Endothelial cell of coronary artery (primary cell): ENCODE measurements around the gene SOCS1. TPM values are rescaled to one million over a fixed set of nuclear protein-coding genes. Genes with fewer than 3 reads are reported as not detected.

Experiments used
- total RNA-seq: library from RNA; depleted of rRNA; stranded (reverse); fragments of >200 nt; gene quantifications from 2 replicates; pipeline ENCODE4 v1.2.3, GENCODE V29; 2014

Gene SOCS1, protein sequence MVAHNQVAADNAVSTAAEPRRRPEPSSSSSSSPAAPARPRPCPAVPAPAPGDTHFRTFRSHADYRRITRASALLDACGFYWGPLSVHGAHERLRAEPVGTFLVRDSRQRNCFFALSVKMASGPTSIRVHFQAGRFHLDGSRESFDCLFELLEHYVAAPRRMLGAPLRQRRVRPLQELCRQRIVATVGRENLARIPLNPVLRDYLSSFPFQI
- total RNA-seq: 0.54 and 1.3 TPM in 2 replicates

DNA sequence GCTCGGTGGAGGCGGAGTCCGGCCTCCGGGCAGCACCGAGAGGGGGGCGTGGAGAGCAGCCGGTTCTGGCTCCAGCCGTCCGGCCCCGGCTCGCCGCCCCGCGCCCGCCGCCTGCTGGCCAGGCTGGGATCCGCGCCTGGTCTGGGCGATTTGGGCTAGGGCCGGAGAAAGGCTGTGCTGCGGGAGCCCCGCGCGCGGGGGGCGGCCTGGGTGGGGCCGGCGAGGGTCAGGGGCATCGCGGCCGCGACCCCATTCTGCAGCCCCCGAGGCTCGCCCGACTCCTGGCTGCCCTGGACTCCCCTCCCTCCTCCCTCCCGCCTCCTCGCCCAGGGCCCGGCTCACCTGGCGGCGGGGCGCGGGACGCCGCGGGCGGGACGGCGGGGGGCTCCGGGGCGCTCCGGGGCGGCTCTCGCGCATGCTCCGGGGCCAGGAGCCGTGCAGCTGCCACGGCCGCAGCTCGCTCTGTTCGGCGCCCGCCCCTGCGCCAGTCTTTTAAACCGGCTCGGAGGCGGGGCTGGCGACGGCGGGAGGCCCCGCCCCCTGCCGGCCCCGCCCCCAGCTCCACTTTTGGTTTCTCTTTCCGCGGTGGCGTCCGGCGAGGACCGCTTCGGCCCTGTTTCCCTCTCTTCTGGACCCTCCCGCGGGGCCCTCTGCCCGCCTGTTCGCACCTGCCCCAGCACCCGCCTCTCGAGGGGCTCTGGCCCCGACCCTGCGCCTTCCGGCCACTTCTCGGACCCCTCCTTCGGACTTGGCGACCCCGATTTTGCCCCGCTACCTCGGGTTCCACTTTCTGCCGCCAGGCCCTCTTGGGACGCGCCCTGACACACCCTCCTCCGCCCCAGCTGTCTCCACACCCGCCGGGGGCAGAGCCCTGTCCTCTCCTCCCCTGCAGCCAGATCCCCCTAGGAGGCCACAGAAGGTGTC lies at the start of gene SOCS1:
Gene SOCS1, minus strand, starts transcription at position 468 of the 924 bp plus-strand sequence. CDS start 726 bp downstream, outside the sequence.

DNA sequence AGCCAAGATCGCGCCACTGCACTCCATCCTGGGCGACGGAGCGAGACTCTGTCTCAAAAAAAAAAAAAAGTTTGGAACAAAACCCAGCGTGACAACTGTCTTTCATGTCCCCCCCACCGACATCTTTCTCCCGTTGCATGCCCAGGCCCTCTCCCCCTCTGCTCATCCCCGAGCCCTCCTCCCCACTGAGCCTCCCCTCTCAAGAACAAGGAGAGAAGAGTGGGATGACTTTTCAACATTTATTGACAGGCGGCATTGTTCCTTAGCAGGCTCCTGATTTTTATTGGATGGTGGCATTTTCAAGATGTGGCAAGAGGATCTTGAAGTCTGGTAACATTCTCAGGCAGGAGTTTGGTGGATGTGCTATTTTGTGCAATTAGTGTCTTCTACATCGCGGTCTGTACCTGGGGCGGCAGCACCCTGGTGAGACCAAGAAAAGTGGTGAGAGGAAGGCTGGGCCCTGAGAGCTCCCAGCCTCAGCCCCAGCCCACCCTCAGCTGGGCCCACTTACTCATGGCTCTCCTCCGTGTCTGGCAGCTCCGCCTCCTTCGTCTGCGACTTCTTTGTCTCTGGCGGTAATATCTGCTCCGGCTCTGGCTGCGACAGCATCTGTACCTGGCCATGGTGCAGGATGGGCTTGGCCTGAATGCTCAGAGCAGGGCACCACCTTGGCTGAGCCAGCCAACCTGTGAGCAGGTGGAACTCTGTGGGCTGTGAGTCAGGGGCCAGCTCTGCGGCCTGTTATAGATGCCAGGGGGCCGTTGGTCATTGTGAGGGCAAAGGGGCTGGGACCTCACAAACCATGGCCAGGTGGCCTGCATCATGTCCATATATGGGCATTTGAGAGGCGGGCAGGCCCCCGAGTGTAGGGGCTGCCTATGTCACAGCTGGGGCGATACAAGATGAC lies 24.9 kb upstream of the SOCS1 start, which contains the start of gene PRM1:
Gene PRM1, minus strand, starts transcription at position 715 of the 907 bp plus-strand sequence. Its CDS starts 92 bp downstream, at position 623.

DNA sequence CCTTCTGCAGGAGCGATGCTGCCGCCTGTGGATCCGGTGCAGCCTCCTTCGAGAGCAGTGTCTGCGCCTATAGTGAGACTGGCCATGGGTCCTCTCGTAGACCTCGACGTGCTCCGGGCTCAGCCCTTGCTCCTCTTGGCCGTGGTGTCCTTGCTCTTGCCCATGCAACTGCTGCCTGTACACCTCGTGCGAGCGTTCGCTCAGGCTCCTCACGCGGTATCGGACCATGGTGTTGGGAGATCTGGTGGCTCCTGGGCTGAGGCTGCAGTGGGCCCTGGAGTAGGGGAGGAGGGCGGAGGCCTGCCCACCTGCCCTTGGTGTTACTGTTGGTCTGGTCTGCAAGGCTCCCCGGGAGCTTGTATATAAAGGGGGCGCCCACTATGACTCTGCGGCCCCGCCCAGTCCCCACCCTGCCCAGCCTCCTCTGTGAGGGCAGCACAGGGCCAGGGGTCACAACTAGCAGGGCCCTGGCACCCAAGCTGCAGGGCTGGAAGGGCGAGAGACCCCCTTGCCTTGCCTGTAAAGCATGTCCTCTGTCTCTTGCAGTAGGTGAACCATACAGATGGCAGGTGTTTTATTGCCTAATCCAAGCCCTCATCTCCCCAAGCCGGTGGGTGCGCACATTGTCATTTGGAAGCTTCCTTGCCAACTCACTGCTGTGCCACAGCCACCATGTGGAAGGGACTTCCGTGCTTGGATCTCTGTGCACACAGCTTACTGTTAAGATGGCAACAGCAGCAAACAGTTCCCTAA lies 20.3 kb upstream of the SOCS1 start, which contains the start of gene PRM2:
Gene PRM2, minus strand, starts transcription at position 338 of the 753 bp plus-strand sequence. Its CDS starts 110 bp downstream, at position 228.

DNA sequence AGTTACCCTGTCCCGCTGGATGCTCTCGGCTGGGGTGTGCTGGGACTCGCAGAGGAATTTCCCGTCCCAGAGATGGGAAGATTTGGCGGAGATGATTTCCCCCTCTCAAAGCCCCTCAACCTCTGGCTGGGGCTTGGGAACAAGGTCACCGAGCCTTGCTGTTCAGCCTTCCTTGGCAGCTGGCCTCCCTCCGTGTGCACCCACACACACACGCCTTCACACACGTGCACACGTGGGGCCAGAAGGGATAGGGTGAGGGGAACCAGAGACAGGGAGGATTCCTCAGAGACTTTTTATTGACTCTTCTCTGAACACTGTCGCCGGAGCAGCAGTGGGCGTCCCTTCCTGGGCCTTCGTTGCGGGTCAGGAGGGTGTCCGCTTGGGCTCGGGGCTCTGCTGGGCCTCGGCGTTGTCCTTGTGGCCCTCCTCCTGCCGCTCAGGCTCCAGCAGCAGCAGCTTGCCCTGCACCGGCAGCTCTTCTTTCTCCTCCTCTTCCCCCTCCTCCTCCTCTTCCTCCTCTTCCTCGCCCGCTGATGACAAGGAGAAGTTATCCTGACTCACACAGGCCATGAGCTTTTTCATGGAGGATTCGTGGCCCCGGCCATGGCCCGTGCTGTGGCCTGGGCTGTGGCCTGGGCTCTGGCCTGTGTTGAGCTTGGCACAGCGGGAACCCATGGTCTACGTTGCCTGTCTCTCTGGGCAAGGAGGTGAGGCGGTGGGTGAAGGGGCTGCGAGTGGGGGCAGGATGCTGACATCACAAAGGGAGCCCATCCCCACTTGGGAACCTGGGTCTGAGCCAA lies 17.1 kb upstream of the SOCS1 start, which contains the start of gene PRM3:
Gene PRM3, minus strand, starts transcription at position 709 of the 800 bp plus-strand sequence. Its CDS starts 34 bp downstream, at position 675.

DNA sequence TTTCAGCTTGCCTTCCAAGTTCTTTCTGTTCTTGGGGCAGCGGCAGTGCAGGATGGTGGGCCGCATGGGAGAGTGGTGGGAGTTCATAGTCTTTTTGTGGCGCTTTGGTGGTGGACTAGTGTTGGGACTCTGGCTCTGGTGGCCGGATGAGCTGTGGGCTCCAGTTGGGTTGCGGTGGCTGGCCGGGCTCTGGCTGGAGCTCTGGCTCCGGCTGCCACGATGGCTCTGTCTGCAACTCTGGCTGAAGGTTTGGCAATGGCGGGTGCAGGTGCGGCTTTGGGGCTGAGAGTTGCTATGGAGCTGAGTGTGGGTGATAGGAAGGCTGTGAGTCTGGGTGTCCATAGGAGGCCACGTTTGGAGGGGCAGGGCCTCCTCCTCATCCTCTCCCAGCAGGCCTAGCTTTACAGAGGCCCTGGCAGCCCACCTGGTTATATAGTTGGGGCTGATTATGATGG lies 12.9 kb upstream of the SOCS1 start, which contains the start of gene TNP2:
Gene TNP2, minus strand, starts transcription at position 405 of the 455 bp plus-strand sequence. Its CDS starts 63 bp downstream, at position 342.

Other genes starting within 250 kb of the SOCS1 start
- gene TNP2, start 13.1 kb upstream of the SOCS1 start, total RNA-seq: not detected in 2 replicates
- gene PRM3, start 17.4 kb upstream of the SOCS1 start, total RNA-seq: not detected in 2 replicates
- gene PRM2, start 20.3 kb upstream of the SOCS1 start, total RNA-seq: not detected in 2 replicates
- gene PRM1, start 25.1 kb upstream of the SOCS1 start, total RNA-seq: not detected in 2 replicates
- 3.0 and 7.1 TPM in 2 replicates for gene RMI2, start 89.3 kb upstream of the SOCS1 start, total RNA-seq